Pulmonary artery endothelial cell (primary cell): ENCODE measurements around the gene ESRRA. TPM values are rescaled to one million over a fixed set of nuclear protein-coding genes. Genes with fewer than 3 reads are reported as not detected.
A peak's percentile ranks its signal among the peaks of the same experiment; 100 is the strongest.

Experiments
- DNase-seq: peaks from one replicate; pipeline ENCODE4 v3.0.0-alpha.2; 2011; ENCODE audit warnings: low read depth, low spot score
- total RNA-seq: library from RNA; depleted of rRNA; stranded (reverse); fragments of >200 nt; gene quantifications from 2 replicates; pipeline ENCODE4 v1.2.3, GENCODE V29; 2014

Gene ESRRA
- total RNA-seq, 1 donor from 2014 or later: 50.9 TPM

- DNase-seq: no peak
Measured at GRCh38 chr11:64327993-64328392, 22.7 kb downstream of the ESRRA start.

GRCh38 chr11:64330888-64331287 is 25.6 kb downstream of the ESRRA start:
- no peak for DNase-seq

GRCh38 chr11:64331569-64332371 is 26.4 kb downstream of the ESRRA start:
- peak; percentile 35 for DNase-seq

GRCh38 chr11:64333556-64333955 is 28.2 kb downstream of the ESRRA start:
- no peak for DNase-seq

DNA sequence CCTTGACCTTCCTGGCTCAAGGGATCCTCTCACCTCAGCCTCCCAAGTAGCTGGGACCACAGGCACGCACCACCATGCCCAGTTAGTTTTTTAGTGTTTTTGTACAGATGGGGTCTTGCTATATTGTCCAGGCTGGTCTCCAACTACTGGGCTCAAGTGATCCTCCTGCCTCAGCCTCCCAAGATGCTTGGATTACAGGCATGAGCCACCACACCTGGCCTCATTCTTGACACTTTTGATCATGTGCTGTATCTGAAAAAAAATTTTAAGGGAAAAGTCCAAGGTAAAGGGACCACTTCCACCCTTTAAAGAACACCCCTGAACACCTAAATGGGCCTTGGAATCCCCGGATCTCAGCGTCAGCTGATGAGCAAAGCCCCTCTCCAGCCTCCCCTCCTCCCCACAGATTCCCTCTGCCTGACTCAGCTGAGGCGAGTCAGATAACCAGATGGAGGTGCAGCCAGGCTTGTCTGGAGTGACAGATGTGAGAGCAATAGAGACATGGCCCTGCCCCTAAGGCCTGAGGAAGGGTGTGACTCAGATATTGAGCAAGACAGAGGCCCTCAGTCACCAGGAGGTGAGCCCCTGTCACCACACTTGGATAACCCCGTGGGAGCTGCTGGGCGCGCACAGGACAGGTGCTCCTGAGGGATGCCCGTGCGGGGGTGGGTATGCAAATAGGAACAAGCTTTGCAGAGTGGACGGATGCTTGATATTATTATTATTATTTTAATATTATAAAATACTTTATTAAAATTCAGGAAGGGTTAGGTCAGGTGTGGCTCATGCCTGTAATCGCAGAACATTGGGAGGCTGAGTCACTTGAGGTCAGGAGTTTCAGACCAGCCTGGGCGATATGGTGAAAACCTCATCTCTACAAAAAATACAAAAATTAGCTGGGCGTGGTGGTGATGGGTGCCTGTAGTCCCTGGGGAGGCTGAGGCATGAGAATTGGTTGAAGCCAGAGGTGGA is 29.7 kb downstream of the ESRRA start:
- no peak for DNase-seq

- no peak for DNase-seq
Measured at GRCh38 chr11:64337538-64338249, 32.4 kb downstream of the ESRRA start.

- no peak for DNase-seq
Measured at GRCh38 chr11:64338716-64339115, 33.4 kb downstream of the ESRRA start.

- no peak for DNase-seq
Measured at GRCh38 chr11:64339286-64339685, 34.0 kb downstream of the ESRRA start.

- no peak for DNase-seq
Measured at GRCh38 chr11:64339754-64340408, 34.6 kb downstream of the ESRRA start, which contains the start of gene CCDC88B. Gene CCDC88B, plus strand, starts transcription at chr11:64340204. Its CDS starts 63 bp downstream, at chr11:64340267.

DNA sequence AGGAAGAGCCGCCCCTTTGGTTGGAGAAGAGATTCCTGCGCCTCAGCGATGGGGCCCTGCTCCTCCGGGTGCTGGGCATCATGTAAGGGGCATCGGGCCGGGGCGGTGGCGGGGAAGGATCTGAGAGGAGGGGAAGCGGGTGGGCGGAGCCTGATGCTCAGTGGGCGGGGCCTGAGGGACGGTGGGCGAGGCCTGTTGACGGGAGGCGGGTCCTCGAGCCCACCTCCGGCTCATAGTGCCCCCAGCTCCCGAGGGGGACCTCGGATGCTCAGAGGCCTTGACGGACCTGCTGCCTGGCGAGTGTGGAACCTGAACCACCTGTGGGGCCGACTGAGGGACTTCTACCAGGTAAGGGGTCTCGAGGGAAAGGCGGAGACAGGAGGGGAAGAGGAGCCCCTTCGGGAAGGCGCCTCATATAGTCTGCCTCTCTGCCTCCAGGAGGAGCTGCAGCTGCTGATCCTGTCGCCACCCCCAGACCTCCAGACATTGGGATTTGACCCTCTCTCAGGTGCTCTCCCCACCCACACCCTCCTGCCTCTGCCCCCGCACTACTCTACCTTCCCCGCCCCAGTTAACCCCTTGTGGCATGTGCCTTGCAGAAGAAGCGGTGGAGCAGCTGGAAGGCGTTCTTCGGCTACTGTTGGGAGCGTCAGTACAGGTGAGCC is 35.5 kb downstream of the ESRRA start:
- no peak for DNase-seq

DNA sequence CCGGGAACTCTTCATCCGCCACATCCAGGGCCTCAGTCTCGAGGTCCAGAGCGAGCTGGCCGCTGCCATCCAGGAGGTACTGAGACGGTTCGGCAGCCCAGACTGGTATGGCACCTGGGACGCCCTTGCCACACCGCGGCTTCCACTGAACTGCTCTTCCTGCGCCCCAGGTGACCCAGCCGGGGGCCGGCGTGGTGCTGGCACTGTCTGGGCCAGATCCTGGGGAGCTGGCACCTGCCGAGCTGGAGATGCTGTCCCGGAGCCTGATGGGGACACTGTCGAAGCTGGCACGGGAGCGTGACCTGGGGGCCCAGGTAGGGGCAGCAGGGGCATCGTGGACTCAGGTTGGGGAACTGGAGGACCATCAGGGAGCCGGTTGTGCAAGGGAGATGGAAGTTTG is 36.1 kb downstream of the ESRRA start:
- DNase-seq: no peak

DNA sequence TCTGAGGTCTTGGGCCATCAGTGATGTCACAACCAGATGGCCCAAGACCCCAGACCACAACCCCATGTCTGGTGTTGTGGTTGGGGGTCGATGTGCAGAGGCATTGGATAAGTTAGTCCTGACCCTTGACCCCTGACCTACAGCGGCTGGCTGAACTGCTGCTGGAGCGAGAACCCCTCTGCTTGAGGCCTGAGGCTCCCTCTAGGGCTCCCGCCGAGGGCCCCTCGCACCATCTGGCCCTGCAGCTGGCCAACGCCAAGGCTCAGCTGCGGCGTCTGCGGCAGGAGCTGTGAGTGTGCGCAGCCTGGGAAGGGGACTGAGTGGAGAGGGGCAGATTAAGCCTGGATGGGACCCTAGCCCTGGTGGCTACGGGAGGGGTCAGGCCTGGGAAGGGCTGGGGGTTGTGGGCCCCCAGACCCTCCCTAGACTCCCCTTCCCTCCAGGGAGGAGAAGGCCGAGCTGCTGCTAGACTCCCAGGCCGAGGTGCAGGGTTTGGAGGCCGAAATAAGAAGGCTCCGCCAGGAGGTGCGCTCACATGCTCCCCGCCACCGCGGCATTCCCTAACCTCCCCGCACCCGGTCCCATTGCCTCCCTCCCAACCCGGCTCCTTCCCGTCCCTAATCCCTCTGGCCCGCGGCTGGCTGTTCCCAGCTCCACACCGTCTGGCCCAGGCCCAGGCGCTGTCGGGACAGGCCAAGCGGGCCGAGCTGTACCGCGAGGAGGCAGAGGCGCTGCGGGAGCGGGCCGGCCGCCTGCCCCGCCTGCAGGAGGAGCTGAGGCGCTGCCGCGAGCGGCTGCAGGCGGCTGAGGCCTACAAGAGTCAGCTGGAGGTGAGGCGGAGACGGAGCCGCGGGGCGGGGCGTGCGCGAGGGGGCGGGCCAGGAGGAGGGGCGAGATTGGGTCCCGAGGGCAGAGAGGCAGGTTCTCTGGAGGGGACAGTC is 36.8 kb downstream of the ESRRA start:
- DNase-seq: peak; percentile 48

DNA sequence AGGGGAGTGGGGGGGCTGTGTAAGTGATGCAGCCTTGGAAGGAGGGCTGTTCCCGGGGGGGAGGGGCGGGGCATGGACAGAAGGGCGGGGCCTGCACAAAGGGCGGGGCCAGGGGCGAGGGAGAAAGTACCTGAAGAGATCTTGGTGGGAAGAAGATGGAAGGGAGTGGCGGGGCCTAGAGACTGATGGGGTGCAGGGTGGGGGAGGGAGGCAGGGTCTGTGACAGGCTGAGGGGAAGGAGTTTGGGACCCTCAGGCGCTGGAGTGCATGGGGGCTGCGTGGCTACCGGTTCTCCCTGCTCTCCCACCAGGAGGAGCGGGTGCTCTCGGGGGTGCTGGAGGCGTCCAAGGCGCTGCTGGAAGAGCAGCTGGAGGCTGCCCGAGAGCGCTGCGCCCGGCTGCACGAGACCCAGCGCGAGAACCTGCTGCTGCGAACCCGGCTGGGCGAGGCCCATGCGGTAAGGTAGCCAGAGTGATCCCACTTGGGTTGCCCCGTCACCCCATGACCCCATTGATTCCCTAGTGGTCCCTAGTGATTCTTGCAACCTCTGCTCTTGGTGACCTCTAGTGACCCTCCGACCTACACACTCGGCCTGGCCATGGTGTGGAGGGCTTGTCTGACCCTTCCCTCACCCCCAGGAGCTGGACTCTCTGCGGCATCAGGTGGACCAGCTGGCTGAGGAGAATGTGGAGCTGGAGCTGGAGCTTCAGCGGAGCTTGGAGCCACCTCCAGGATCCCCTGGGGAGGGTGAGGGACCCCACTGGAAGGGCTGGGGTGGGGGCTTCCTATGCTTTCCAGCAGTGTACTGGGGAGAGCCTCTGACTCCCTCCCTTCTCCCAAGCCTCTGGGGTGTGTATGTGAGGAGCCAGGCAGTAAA is 37.8 kb downstream of the ESRRA start:
- DNase-seq: no peak

- DNase-seq: no peak
Measured at GRCh38 chr11:64343767-64344559, 38.6 kb downstream of the ESRRA start.

DNA sequence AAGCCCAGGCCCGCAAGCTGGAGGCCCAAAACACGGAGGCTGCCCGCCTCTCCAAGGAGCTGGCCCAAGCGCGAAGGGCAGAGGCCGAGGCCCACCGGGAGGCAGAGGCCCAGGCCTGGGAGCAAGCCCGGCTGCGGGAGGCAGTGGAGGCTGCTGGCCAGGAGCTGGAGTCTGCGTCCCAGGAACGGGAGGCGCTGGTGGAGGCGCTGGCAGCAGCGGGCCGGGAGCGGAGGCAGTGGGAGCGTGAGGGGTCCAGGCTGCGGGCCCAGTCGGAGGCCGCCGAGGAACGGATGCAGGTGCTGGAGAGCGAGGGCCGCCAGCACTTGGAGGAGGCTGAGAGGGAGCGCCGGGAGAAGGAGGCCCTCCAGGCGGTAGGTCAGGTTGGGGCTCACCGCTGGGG is 39.5 kb downstream of the ESRRA start:
- no peak for DNase-seq

GRCh38 chr11:64347193-64347867 is 42.0 kb downstream of the ESRRA start:
- no peak for DNase-seq
